NCI-H82 treated with DMSO at 0.1 percent for 48 hours (cell line): Measurements from ENCODE around the gene SP140.
"Not testable (repeated sequence)": the region's sequence is repeated elsewhere in the genome, so short reads cannot be mapped to it uniquely, and the experiment has no call there.

Source experiments
- DNase-seq: peaks from one replicate; lab custom pipeline; 2025; ENCODE audit not compliant: unreplicated experiment; lab: John Stamatoyannopoulos, UW

Gene SP140

GRCh38 chr2:230325316-230326243, 100.0 kb downstream of the SP140 start:
- DNase-seq = no peak

- no peak for DNase-seq
Observed at GRCh38 chr2:230326453-230327417, 101.2 kb downstream of the SP140 start, which contains the start of gene SP140L. Gene SP140L, plus strand, starts transcription at chr2:230327193. Its CDS starts 77 bp downstream, at chr2:230327270.

GRCh38 chr2:230327418-230328154, 102.0 kb downstream of the SP140 start:
- no peak for DNase-seq

GRCh38 chr2:230328155-230328458, 102.6 kb downstream of the SP140 start:
- DNase-seq = no peak

- DNase-seq = no peak
Observed at GRCh38 chr2:230329946-230330605, 104.5 kb downstream of the SP140 start.

GRCh38 chr2:230330725-230331124, 105.2 kb downstream of the SP140 start:
- DNase-seq = no peak

- DNase-seq = no peak
Observed at GRCh38 chr2:230335461-230335863, 109.9 kb downstream of the SP140 start.

- DNase-seq = no peak
Observed at GRCh38 chr2:230335864-230336506, 110.4 kb downstream of the SP140 start.

GRCh38 chr2:230341936-230342528, 116.5 kb downstream of the SP140 start:
- DNase-seq = not testable (repeated sequence)

GRCh38 chr2:230343041-230343624, 117.6 kb downstream of the SP140 start:
- not testable (repeated sequence) for DNase-seq

- no peak for DNase-seq
Observed at GRCh38 chr2:230343747-230344146, 118.2 kb downstream of the SP140 start.

- DNase-seq = no peak
Observed at GRCh38 chr2:230346465-230346864, 120.9 kb downstream of the SP140 start.

GRCh38 chr2:230346921-230347533, 121.5 kb downstream of the SP140 start:
- no peak for DNase-seq

- DNase-seq = no peak
Observed at GRCh38 chr2:230347659-230348305, 122.2 kb downstream of the SP140 start.

GRCh38 chr2:230348787-230349186, 123.3 kb downstream of the SP140 start:
- no peak for DNase-seq

GRCh38 chr2:230356084-230356483, 130.5 kb downstream of the SP140 start:
- no peak for DNase-seq

GRCh38 chr2:230358305-230358704, 132.8 kb downstream of the SP140 start:
- no peak for DNase-seq

GRCh38 chr2:230360028-230360427, 134.5 kb downstream of the SP140 start:
- no peak for DNase-seq
